AG09319 (cell line): ENCODE data around the gene AGR3.

Experiments
- DNase-seq: peaks from one replicate; pipeline ENCODE4 v3.0.0-alpha.2; 2010; ENCODE audit warnings: low read depth; ENCODE audit errors: extremely low read depth
- TF ChIP-seq, protein P1 (sequence below): IDR thresholded peaks from 2 replicates; pipeline ENCODE4 v1.5.1; 2011; ENCODE audit warnings: low read depth, mild to moderate bottlenecking, inconsistent platforms, low read length, moderate library complexity

The AGR3 gene

DNA sequence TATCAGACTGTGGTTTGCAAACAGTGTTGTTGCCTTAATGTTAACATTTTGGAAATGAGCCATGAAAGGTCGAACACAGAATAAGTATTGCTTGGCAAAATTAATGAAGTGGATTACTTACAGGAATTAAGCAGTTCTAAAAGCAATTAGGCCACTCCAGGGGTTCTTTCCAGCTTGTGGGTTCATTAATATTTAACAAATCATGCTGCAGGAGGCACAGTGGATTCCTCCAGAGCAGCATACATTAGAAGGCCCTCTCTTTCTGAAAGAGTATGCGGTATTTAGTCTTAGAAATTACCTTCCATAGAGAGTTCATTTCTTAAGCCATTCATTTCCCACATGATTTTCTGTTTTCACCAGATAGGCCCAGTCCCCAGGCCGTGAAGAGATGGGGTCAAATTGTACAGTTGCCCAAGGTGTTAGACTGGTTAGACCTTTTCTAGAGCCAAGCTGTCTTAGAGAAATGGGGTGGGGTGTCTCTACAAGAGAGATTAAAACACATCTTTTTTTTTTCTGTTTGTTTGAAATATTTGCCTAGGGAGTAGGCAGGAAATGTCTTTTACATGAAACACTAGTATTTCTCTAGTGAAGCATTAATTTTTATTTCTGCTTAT, 40.0 kb upstream of the AGR3 start:
- TF ChIP-seq, protein P1, sequence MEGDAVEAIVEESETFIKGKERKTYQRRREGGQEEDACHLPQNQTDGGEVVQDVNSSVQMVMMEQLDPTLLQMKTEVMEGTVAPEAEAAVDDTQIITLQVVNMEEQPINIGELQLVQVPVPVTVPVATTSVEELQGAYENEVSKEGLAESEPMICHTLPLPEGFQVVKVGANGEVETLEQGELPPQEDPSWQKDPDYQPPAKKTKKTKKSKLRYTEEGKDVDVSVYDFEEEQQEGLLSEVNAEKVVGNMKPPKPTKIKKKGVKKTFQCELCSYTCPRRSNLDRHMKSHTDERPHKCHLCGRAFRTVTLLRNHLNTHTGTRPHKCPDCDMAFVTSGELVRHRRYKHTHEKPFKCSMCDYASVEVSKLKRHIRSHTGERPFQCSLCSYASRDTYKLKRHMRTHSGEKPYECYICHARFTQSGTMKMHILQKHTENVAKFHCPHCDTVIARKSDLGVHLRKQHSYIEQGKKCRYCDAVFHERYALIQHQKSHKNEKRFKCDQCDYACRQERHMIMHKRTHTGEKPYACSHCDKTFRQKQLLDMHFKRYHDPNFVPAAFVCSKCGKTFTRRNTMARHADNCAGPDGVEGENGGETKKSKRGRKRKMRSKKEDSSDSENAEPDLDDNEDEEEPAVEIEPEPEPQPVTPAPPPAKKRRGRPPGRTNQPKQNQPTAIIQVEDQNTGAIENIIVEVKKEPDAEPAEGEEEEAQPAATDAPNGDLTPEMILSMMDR = no peak

DNA sequence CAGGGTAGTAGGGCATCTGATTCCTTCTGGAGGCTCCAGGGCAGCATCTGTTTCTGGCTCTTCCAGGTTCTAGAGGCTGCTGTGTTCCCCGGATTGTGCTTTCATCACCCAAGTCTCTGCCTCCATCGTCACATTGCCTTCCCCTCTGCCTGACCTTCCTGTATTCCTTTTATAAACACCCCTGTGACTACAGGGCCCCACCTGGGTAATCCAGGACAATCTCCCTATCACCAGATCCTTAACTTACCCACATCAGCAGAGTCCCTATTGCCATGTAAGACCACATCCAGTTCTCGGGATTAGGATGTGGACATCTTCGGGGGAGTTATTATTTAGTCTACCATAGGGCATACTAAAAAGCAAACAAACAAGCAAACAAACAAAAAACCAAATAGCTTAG, 39.4 kb upstream of the AGR3 start:
- TF ChIP-seq, protein P1 = no peak
- no peak for DNase-seq

More for the DNA sequence above, 40.0 kb upstream of the AGR3 start:
- DNase-seq = no peak

DNA sequence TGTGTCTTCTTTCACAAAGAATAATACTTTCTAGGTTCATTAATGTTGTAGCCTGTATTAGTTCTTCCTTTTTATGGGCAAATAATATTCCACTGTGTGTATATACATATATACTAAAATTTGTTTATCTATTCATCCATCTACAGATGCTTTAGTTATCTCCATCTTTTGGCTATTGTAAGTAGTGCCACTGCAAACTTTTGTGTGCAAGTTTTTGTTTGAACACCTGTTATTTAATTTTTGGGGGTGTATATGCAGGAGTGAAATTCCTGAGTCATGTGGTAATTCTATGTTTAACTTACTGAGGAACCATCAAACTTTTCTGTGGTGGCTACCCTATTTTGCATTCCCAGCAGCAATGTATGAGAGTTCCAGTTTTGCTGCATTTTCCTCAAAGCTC, 37.7 kb upstream of the AGR3 start:
- DNase-seq = no peak
- TF ChIP-seq, protein P1 = no peak

DNA sequence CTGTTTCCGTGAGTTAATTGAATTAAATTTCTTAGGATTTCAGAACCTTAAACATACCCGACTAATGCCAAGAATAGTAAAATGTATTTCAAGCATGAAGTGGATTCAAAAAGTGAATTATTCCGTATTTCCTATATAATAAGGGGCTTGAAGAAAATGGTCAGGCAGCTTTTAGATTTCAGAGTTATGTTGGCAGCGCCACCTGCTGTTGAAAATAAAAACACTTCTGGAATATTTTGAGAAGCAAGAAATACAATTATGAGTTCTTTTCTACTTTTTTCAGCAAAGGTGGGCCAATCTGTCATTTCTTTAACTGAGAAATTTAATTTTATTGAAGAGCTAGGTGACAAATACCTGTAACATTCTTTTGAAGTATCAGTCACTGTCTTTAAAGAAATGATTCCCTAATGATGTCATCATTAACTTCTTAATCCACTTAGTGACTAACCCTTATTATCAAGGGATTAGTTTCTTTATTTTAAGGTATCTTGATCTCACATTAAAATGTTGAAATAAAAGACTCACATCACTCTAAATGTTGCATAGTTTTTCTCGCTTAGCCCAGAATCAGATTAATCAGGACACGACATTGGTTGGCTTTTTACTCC, 36.6 kb upstream of the AGR3 start:
- TF ChIP-seq, protein P1 = peak; percentile 50
- DNase-seq = no peak

DNA sequence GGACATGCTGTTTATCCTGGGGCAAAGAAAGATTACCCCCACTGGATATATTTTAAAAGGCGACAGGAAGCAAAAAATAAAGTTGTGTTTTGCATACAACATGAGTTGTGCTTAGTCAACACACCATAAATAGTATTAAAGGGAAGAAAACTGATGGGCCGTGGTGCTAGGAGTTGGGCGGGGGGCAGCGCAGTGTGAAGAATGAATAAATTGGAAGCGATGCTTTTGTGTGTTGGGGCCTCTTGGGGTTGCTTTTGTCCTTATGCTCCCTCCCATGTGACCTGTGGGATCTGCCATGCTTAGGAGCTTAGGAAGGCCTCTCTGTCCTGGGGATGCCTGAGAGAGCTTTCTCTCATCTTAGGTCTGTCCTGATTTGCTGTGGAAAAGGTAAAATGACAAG, 35.0 kb upstream of the AGR3 start:
- TF ChIP-seq, protein P1 = no peak
- DNase-seq = no peak

DNA sequence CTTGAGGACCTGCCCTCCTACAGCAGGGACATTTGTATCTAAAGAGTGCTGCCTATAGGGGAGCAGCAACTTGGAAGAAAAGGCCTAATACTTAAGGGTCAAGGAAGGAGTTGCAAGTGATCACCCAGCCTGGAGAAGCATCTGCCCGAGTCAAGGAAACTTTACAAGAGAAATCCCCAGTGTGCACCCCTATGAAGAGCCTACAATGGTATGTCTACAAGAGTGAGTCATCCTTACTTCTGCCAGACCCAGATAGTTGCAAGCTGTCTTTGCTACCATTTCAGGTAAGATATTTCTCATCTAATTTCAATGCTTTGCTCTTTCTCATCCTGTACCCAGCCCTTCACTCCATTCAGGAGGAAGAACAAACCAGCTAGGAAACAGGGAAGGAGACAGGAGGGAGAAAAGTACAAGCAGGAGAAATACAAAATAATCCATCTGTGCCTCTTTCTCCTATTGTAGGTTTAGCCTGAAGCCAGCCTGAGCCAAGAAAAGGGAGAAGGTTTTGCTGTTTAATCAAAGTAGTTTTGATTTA, 34.4 kb upstream of the AGR3 start:
- DNase-seq = no peak
- TF ChIP-seq, protein P1 = no peak

DNA sequence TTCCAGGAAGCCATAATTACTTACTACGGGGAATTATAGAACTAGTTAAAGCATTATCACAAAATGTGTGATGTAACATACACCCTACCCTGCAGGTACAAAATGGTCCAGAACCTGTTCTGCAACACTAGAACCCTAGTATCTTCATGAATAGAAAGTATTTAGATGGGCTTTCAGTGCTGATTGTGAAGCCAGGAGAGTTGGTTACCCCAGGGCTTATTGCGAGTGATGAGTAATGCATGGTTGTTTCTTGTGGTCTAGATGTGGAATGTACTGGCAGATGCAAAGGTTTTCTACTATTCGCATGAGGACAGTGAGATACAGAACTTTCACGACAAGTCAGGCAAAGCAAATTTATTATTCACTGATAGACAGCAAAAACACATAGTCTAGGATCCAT, 33.6 kb upstream of the AGR3 start:
- DNase-seq = peak; percentile 52
- TF ChIP-seq, protein P1 = no peak
